GM18909 (cell line): ENCODE measurements around the gene RPL21.
A peak's percentile ranks its signal among the peaks of the same experiment; 100 is the strongest.

ENCODE experiments used
- ATAC-seq: cut with Tn5 transposase; IDR thresholded peaks from one replicate; pipeline ENCODE4 v1.9.1; 2021; ENCODE audit warnings: mild to moderate bottlenecking; ENCODE audit not compliant: unreplicated experiment, poor library complexity

The RPL21 gene

GRCh38 chr13:27257648-27258253, 6.4 kb downstream of the RPL21 start:
- ATAC-seq, result no peak

- ATAC-seq, result no peak
These were observed 7.5 kb downstream of the RPL21 start for GRCh38 chr13:27258637-27259386.

GRCh38 chr13:27259831-27260230, 8.5 kb downstream of the RPL21 start:
- ATAC-seq, result no peak

GRCh38 chr13:27261396-27261795, 10.0 kb downstream of the RPL21 start:
- no peak for ATAC-seq

- ATAC-seq, result no peak
These were observed 12.1 kb downstream of the RPL21 start for GRCh38 chr13:27263438-27263837.

GRCh38 chr13:27264181-27264580, 12.8 kb downstream of the RPL21 start:
- no peak for ATAC-seq

GRCh38 chr13:27264648-27265047, 13.3 kb downstream of the RPL21 start:
- ATAC-seq, result no peak

GRCh38 chr13:27266917-27267316, 15.6 kb downstream of the RPL21 start:
- no peak for ATAC-seq

GRCh38 chr13:27267596-27267995, 16.2 kb downstream of the RPL21 start:
- ATAC-seq, result no peak

- no peak for ATAC-seq
These were observed 17.8 kb downstream of the RPL21 start for GRCh38 chr13:27269114-27269665.

GRCh38 chr13:27270594-27271520, 19.5 kb downstream of the RPL21 start, which contains the start of gene RASL11A:
Gene RASL11A (plus strand): TSS chr13:27270830. CDS start chr13:27270945, 115 bp downstream.
- ATAC-seq, result peak; percentile 89

GRCh38 chr13:27271570-27272096, 20.3 kb downstream of the RPL21 start:
- no peak for ATAC-seq

GRCh38 chr13:27273658-27274425, 22.5 kb downstream of the RPL21 start:
- no peak for ATAC-seq

- no peak for ATAC-seq
These were observed 23.3 kb downstream of the RPL21 start for GRCh38 chr13:27274631-27275030.

GRCh38 chr13:27276188-27276587, 24.8 kb downstream of the RPL21 start:
- ATAC-seq, result no peak

- no peak for ATAC-seq
These were observed 28.1 kb downstream of the RPL21 start for GRCh38 chr13:27279506-27279905.

- no peak for ATAC-seq
These were observed 28.8 kb downstream of the RPL21 start for GRCh38 chr13:27280009-27280656.

- ATAC-seq, result no peak
These were observed 29.5 kb downstream of the RPL21 start for GRCh38 chr13:27280841-27281240.

- no peak for ATAC-seq
These were observed 30.1 kb downstream of the RPL21 start for GRCh38 chr13:27281420-27281819.
